HCT116 (cell line): ENCODE data around the gene MTFR2. TPM values are rescaled to one million over a fixed set of nuclear protein-coding genes. Genes with fewer than 3 reads are reported as not detected.

Experiments used
- ATAC-seq: fragments of 200-7000 bp; cut with Tn5 transposase; 2 replicates; pipeline ENCODE4 v1.9.1; 2020; ENCODE audit warnings: mild to moderate bottlenecking, moderate library complexity
- Bru-seq: library from RNA; stranded (reverse); fragments of 400-500 nt; gene quantifications from one replicate; lab custom pipeline; 2021; lab: Mats Ljungman, UMichigan
- BruChase-seq, 2 experiments: library from RNA; stranded (reverse); fragments of 400-500 nt; gene quantifications; one replicate each; lab custom pipeline; 2021; lab: Mats Ljungman, UMichigan
- BruUV-seq: library from RNA; stranded (reverse); fragments of 400-500 nt; replicated peaks from 2 replicates; lab custom pipeline; 2021; lab: Mats Ljungman, UMichigan
- CTCF ChIA-PET: fragments of 300-600 bp; sonication (Branson Sonifier 250); formaldehyde crosslinking; loops from one replicate; lab custom pipeline; 2021; ENCODE audit warnings: antibody characterized with exemption; lab: Charles Lee
- POLR2A ChIA-PET: fragments of 300-600, 350-600 bp; sonication (Branson Sonifier 250); formaldehyde crosslinking; loops from one replicate; lab custom pipeline; 2021; ENCODE audit warnings: antibody characterized with exemption; lab: Charles Lee
- RAD21 ChIA-PET, 2 experiments: fragments of 300-600 bp; sonication (Branson Sonifier 250); formaldehyde crosslinking; loops; one replicate each; lab custom pipeline; 2023; ENCODE audit warnings: low total read pairs in 2 of 2; ENCODE audit not compliant: uncharacterized antibody in 2 of 2, unreplicated experiment in 2 of 2, low non-redundant PET in 1 of 2; lab: Charles Lee
- DNase-seq: peaks from one replicate; pipeline ENCODE4 v3.0.0-alpha.2; 2010; ENCODE audit warnings: low read depth, low spot score
- H2AFZ ChIP-seq: fragments of 200-600 bp; shearing (Covaris generic), sonication (generic); 2 replicates; pipeline ENCODE4 v1.6.1; 2017; ENCODE audit warnings: low read depth, mixed run types, mixed read lengths, antibody characterized with exemption, low read length; ENCODE audit not compliant: poor library complexity, severe bottlenecking
- H3K27ac ChIP-seq: 2 replicates; pipeline ENCODE4 v1.5.1; 2012; ENCODE audit warnings: low read depth, low read length
- H3K27me3 ChIP-seq: fragments of 200-600 bp; sonication (generic); 2 replicates; pipeline ENCODE4 v1.6.1; 2016; ENCODE audit warnings: mixed run types, low read length, mixed read lengths; ENCODE audit not compliant: insufficient read depth
- H3K36me3 ChIP-seq, 2 experiments: fragments of 200-500 bp in 1 of 2; fragments of 200-600 bp in 1 of 2; sonication (Bioruptor generic) in 1 of 2; sonication (generic) in 1 of 2; 2 replicates each; pipeline versions ENCODE4 v1.5.1 to v1.6.1; 2014 to 2016; ENCODE audit warnings: low read length in 2 of 2, inconsistent platforms in 1 of 2, mixed read lengths in 1 of 2, mixed run types in 1 of 2; ENCODE audit not compliant: insufficient read depth in 2 of 2, control insufficient read depth in 1 of 2
- H3K4me1 ChIP-seq, 2 experiments: fragments of 200-600 bp in 1 of 2; sonication (generic) in 1 of 2; 2 replicates each; pipeline versions ENCODE4 v1.5.1 to v1.6.1; 2012 to 2017; ENCODE audit warnings: low read length in 2 of 2, inconsistent platforms in 1 of 2, mild to moderate bottlenecking in 1 of 2, mixed read lengths in 1 of 2, mixed run types in 1 of 2, moderate library complexity in 1 of 2; ENCODE audit not compliant: insufficient read depth in 2 of 2, control insufficient read depth in 1 of 2
- H3K4me2 ChIP-seq: fragments of 200-600 bp; sonication (generic); 2 replicates; pipeline ENCODE4 v1.6.1; 2017; ENCODE audit warnings: mixed run types, low read length, mixed read lengths
- H3K4me3 ChIP-seq, 2 experiments: fragments of 200-600 bp in 1 of 2; sonication (generic) in 1 of 2; replicated peaks in 1 of 2; 2 replicates each; pipeline ENCODE4 v1.5.1; 2011 to 2016; ENCODE audit warnings: low read length in 2 of 2, control low read depth in 1 of 2, low read depth in 1 of 2, mild to moderate bottlenecking in 1 of 2, mixed read lengths in 1 of 2, mixed run types in 1 of 2
- H3K79me2 ChIP-seq: fragments of 200-600 bp; sonication (generic); 2 replicates; pipeline ENCODE4 v1.6.1; 2017; ENCODE audit warnings: mild to moderate bottlenecking, mixed run types, low read length, moderate library complexity, mixed read lengths; ENCODE audit not compliant: insufficient read depth
- H3K9ac ChIP-seq: fragments of 200-600 bp; sonication (generic); 2 replicates; pipeline ENCODE4 v1.6.1; 2016; ENCODE audit warnings: low read length, mixed read lengths
- H3K9me2 ChIP-seq: fragments of 200-600 bp; sonication (generic), shearing (Covaris generic); 2 replicates; pipeline ENCODE4 v1.6.1; 2017; ENCODE audit warnings: mixed run types, mild to moderate bottlenecking, moderate library complexity; ENCODE audit not compliant: insufficient read depth
- H3K9me3 ChIP-seq, 2 experiments: fragments of 200-500 bp in 1 of 2; fragments of 200-600 bp in 1 of 2; sonication (Bioruptor generic) in 1 of 2; sonication (generic) in 1 of 2; 2 replicates each; pipeline ENCODE4 v1.6.1; 2014 to 2017; ENCODE audit warnings: low read length in 2 of 2, mixed read lengths in 2 of 2, inconsistent platforms in 1 of 2, low read depth in 1 of 2, mild to moderate bottlenecking in 1 of 2, mixed run types in 1 of 2, moderate library complexity in 1 of 2; ENCODE audit not compliant: control insufficient read depth in 1 of 2, insufficient read depth in 1 of 2
- H4K20me1 ChIP-seq: fragments of 200-600 bp; sonication (generic), shearing (Covaris generic); 2 replicates; pipeline ENCODE4 v1.6.1; 2017; ENCODE audit warnings: mixed run types, mild to moderate bottlenecking, moderate library complexity; ENCODE audit not compliant: insufficient read depth
- ATF3 ChIP-seq: IDR thresholded peaks from 2 replicates; pipeline ENCODE4 v1.6.1; 2012
- CBX3 ChIP-seq: IDR thresholded peaks from 2 replicates; pipeline ENCODE4 v1.6.1; 2012; ENCODE audit warnings: low read depth
- CEBPB ChIP-seq: IDR thresholded peaks from 2 replicates; pipeline ENCODE4 v1.6.1; 2012; ENCODE audit warnings: low read depth
- EGR1 ChIP-seq: IDR thresholded peaks from 2 replicates; pipeline ENCODE4 v1.6.1; 2012; ENCODE audit warnings: low read depth
- ELF1 ChIP-seq: IDR thresholded peaks from 2 replicates; pipeline ENCODE4 v1.6.1; 2012; ENCODE audit warnings: low read depth, borderline replicate concordance
- EZH2 ChIP-seq: fragments of 200-600 bp; sonication (generic); IDR thresholded peaks from 2 replicates; pipeline ENCODE4 v1.6.1; 2017; ENCODE audit warnings: antibody characterized with exemption, mixed run types
- EZH2phosphoT487 ChIP-seq: fragments of 200-600 bp; IDR thresholded peaks from 2 replicates; pipeline ENCODE4 v1.6.1; 2018; ENCODE audit warnings: antibody characterized with exemption, borderline replicate concordance
- FOSL1 ChIP-seq: IDR thresholded peaks from 2 replicates; pipeline ENCODE4 v1.6.1; 2012; ENCODE audit warnings: low read depth
- JUND ChIP-seq: IDR thresholded peaks from 2 replicates; pipeline ENCODE4 v1.6.1; 2012
- MAX ChIP-seq: IDR thresholded peaks from 2 replicates; pipeline ENCODE4 v1.6.1; 2012
- POLR2A ChIP-seq: IDR thresholded peaks from 2 replicates; pipeline ENCODE4 v1.7.0; 2011; ENCODE audit warnings: borderline replicate concordance; ENCODE audit not compliant: insufficient read depth, insufficient read length; ENCODE audit errors: extremely low read depth
- POLR2AphosphoS5 ChIP-seq: IDR thresholded peaks from 2 replicates; pipeline ENCODE4 v1.6.1; 2011; ENCODE audit warnings: mild to moderate bottlenecking, low read depth, low read length, moderate library complexity
- RAD21 ChIP-seq: IDR thresholded peaks from 2 replicates; pipeline ENCODE4 v1.6.1; 2012; ENCODE audit warnings: low read depth, mild to moderate bottlenecking
- SIN3A ChIP-seq: IDR thresholded peaks from 2 replicates; pipeline ENCODE4 v1.6.1; 2012; ENCODE audit warnings: low read depth
- SRF ChIP-seq: IDR thresholded peaks from 2 replicates; pipeline ENCODE4 v1.6.1; 2012; ENCODE audit warnings: low read depth
- TCF7L2 ChIP-seq: IDR thresholded peaks from 2 replicates; pipeline ENCODE4 v1.7.0; 2011; ENCODE audit warnings: borderline replicate concordance, inconsistent platforms; ENCODE audit not compliant: insufficient read depth, insufficient read length; ENCODE audit errors: extremely low read depth
- YY1 ChIP-seq: IDR thresholded peaks from 2 replicates; pipeline ENCODE4 v1.6.1; 2011; ENCODE audit warnings: low read length, low read depth, moderate library complexity, mild to moderate bottlenecking; ENCODE audit not compliant: insufficient replicate concordance; ENCODE audit errors: extremely low read depth
- ZBTB33 ChIP-seq: IDR thresholded peaks from 2 replicates; pipeline ENCODE4 v1.6.1; 2011; ENCODE audit warnings: mild to moderate bottlenecking, low read length, moderate library complexity; ENCODE audit not compliant: insufficient replicate concordance; ENCODE audit errors: extremely low read depth
- ZFX ChIP-seq: fragments of 450-650 bp; IDR thresholded peaks from 2 replicates; pipeline ENCODE4 v1.6.1; 2017
- ZNF274 ChIP-seq: fragments of 200-500 bp; sonication (Bioruptor generic); IDR thresholded peaks from 2 replicates; pipeline ENCODE4 v1.6.1; 2014; ENCODE audit warnings: mild to moderate bottlenecking, low read depth, low read length, inconsistent platforms
- intact Hi-C: fragments of 100-400 bp; cut with micrococcal nuclease; formaldehyde crosslinking; loops from 2 replicates; pipeline ENCODE4 v1.10.0; 2022
- long read RNA-seq: library from polyadenylated mRNA; unstranded; transcript quantifications from one replicate; pipeline ENCODE4 v2.0.0, GENCODE V29; 2021; ENCODE audit not compliant: unreplicated experiment
- polyA plus RNA-seq: library from polyadenylated mRNA; unstranded; fragments of >200 nt; gene quantifications from 2 replicates; pipeline ENCODE4 v1.2.1, GENCODE V29; 2012; ENCODE audit warnings: missing spikeins
- total RNA-seq: library from RNA; stranded (reverse); gene quantifications from one replicate; pipeline ENCODE4 v1.2.1, GENCODE V29; 2021; ENCODE audit not compliant: unreplicated experiment
- TF ChIP-seq, protein P1 (sequence below), 3 experiments: fragments of 200-600 bp in 1 of 3; sonication (generic) in 1 of 3; IDR thresholded peaks in 2 of 3; conservative IDR thresholded peaks in 1 of 3; 2 replicates each; pipeline ENCODE4 v1.5.1; 2012 to 2017; ENCODE audit warnings: low read depth in 2 of 3, low read length in 2 of 3, antibody characterized with exemption in 1 of 3, borderline replicate concordance in 1 of 3, control low read depth in 1 of 3, mild to moderate bottlenecking in 1 of 3, mixed read lengths in 1 of 3, mixed run types in 1 of 3, moderate library complexity in 1 of 3; ENCODE audit not compliant: insufficient read depth in 1 of 3

MTFR2 gene
- total RNA-seq (13.2 TPM), Bru-seq, nascent RNA (percentile 65 among the genes with signal in this experiment), BruChase-seq, experiment 1, labeled RNA remaining after a 6-hour chase (percentile 51 among the genes with signal in this experiment), BruChase-seq, experiment 2, labeled RNA remaining after a 2-hour chase (percentile 60 among the genes with signal in this experiment)
- polyA plus RNA-seq, result 6.9 and 8.9 TPM in 2 replicates
- long read RNA-seq, transcript MTFR2-203 (8 exons, 1,793 nt), result major isoform, 9 of 15 reads
- long read RNA-seq, partial matches to known transcripts, result 1 of 15 reads
- long read RNA-seq, other reads (novel, unspliced or antisense), result 3 of 15 reads

- ChIA-PET POLR2A (interaction anchor here (1.0 to 4.6 kb wide), 3 partner anchors 9 to 39 kb away, joined by 3 to 31 read pairs (median 4); partner anchors contain the start of gene BCLAF1), CTCF (interaction anchor here (1.1 to 2.2 kb wide), 3 partner anchors 297 to 340 kb away, joined by 3 to 6 read pairs (median 5); partner anchors contain the start of gene MAP7), RAD21 (no interaction called here)
- intact Hi-C loops, result loop anchor here (1.0 kb wide), 1 partner anchor 39 kb away; the partner anchor contains the start of gene BCLAF1
- H3K4me2 ChIP-seq, result peak within 1 kb of the TSS; percentile 87
- H3K4me1 ChIP-seq, result peaks cover 3 to 16% of the 10 kb centered on the region in 2 experiments
- H3K9ac ChIP-seq, result peak within 1 kb of the TSS; percentile 86
- peak within 1 kb of the TSS; percentile 45 for H3K27ac ChIP-seq
- BruUV-seq, result TSS peak; percentile 49
- H3K36me3 ChIP-seq, result no peaks in the 10 kb centered on the region; a peak in 1 of 4 replicates
- H3K4me3 ChIP-seq, result peak within 1 kb of the TSS; percentile 90 to 92
- no peaks in the 10 kb centered on the region for H3K9me3 ChIP-seq
- H3K9me2 ChIP-seq, result no peaks in the 10 kb centered on the region
- DNase-seq (peak; percentile 98), ATAC-seq (peak; percentile 90)
- H2AFZ ChIP-seq, result no peak within 1 kb of the TSS
- peaks cover 35% of the 10 kb centered on the region for H3K79me2 ChIP-seq
- 0 out of 2 replicates have a peak, but pooled peaks cover 2% of the 10 kb centered on the region for H4K20me1 ChIP-seq
- no peaks in the 10 kb centered on the region for H3K27me3 ChIP-seq
- TF ChIP-seq CBX3 (peak; percentile 82; the same call in 1 of the 2 replicates), ZFX (no peak), ZNF274 (no peak), CEBPB (no peak), EGR1 (no peak), TCF7L2 (peak; percentile 17), ZBTB33 (no peak), RAD21 (no peak), SRF (peak; percentile 84), ELF1 (peak; percentile 100), SIN3A (peak; percentile 100), FOSL1 (no peak), EZH2 (no peak), EZH2phosphoT487 (no peak), YY1 (no peak), ATF3 (no peak), POLR2AphosphoS5 (peak; percentile 88), MAX (peak; percentile 88), POLR2A (peak; percentile 82), JUND (no peak; the same call in 1 of the 2 replicates)
- TF ChIP-seq, protein P1, sequence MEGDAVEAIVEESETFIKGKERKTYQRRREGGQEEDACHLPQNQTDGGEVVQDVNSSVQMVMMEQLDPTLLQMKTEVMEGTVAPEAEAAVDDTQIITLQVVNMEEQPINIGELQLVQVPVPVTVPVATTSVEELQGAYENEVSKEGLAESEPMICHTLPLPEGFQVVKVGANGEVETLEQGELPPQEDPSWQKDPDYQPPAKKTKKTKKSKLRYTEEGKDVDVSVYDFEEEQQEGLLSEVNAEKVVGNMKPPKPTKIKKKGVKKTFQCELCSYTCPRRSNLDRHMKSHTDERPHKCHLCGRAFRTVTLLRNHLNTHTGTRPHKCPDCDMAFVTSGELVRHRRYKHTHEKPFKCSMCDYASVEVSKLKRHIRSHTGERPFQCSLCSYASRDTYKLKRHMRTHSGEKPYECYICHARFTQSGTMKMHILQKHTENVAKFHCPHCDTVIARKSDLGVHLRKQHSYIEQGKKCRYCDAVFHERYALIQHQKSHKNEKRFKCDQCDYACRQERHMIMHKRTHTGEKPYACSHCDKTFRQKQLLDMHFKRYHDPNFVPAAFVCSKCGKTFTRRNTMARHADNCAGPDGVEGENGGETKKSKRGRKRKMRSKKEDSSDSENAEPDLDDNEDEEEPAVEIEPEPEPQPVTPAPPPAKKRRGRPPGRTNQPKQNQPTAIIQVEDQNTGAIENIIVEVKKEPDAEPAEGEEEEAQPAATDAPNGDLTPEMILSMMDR (IDR thresholded peaks at IDR 0.05 in 2 of 3, conservative IDR thresholded peaks at IDR 0.05 in 1 of 3; ENCODE audit: borderline replicate concordance in 1 of 3, insufficient read depth in 1 of 3, low read depth in 2 of 3, low read length in 2 of 3), result no peak
These were observed at the start of gene MTFR2 for GRCh38 chr6:136249811-136250685. Gene MTFR2 (minus strand): TSS chr6:136250311. CDS start chr6:136249099, 1,212 bp downstream.
